Esophagus squamous epithelium (tissue), 5 donors: ENCODE data around the gene ABAT. TPM values are rescaled to one million over a fixed set of nuclear protein-coding genes. Genes with fewer than 3 reads are reported as not detected.

Source experiments
- DNase-seq: peaks from one replicate; lab custom pipeline; 2025; lab: John Stamatoyannopoulos, UW
- H3K27ac ChIP-seq, 4 donors: fragments of 200-600 bp; sonication (generic); one replicate each; pipeline ENCODE4 v1.5.1; 2016 to 2019; ENCODE audit warnings: mild to moderate bottlenecking in 1 of 4
- H3K27me3 ChIP-seq, 4 donors: fragments of 200-600 bp; sonication (generic); 1 replicate in 3 of 4; 2 replicates in 1 of 4; pipeline versions ENCODE4 v1.5.1 to v1.6.0; 2017 to 2021; ENCODE audit warnings: antibody characterized with exemption in 1 of 4
- H3K36me3 ChIP-seq, 3 donors: fragments of 200-600 bp; sonication (generic); one replicate each; pipeline ENCODE4 v1.5.1; 2016 to 2019
- H3K4me1 ChIP-seq, 3 donors: fragments of 200-600 bp; sonication (generic); one replicate each; pipeline ENCODE4 v1.5.1; 2017 to 2019
- H3K4me3 ChIP-seq, 4 donors: fragments of 200-600 bp; sonication (generic); 1 replicate in 3 of 4; 2 replicates in 1 of 4; pipeline ENCODE4 v1.5.1; 2016 to 2019; ENCODE audit warnings: mild to moderate bottlenecking in 2 of 4, moderate library complexity in 1 of 4
- H3K9me3 ChIP-seq, 3 donors: fragments of 200-600 bp; sonication (generic); one replicate each; pipeline ENCODE4 v1.5.1; 2016 to 2019
- CTCF ChIP-seq, 6 experiments: fragments of 450-650 bp in 4 of 6; fragments of 200-600 bp in 2 of 6; sonication (generic) in 2 of 6; IDR thresholded peaks; one replicate each; pipeline ENCODE4 v1.5.1; 2016 to 2019; ENCODE audit warnings: antibody characterized with exemption in 6 of 6, mild to moderate bottlenecking in 4 of 6, moderate library complexity in 4 of 6
- POLR2A ChIP-seq, 4 donors: fragments of 450-650 bp; IDR thresholded peaks; one replicate each; pipeline ENCODE4 v1.6.1; 2017; ENCODE audit warnings: antibody characterized with exemption in 4 of 4, mild to moderate bottlenecking in 4 of 4, moderate library complexity in 3 of 4
- WGBS, 2 donors: methylation state at CpG; one replicate each; pipeline ENCODE4 v1.1.5; 2018; 5-methylcytosine and 5-hydroxymethylcytosine counted together
- intact Hi-C: fragments of 100-400 bp; cut with DNase I; formaldehyde crosslinking; loops from one replicate; pipeline ENCODE4 v1.15.0; 2022
- total RNA-seq, 4 donors: library from RNA; depleted of rRNA; stranded (reverse); fragments of >200 nt; gene quantifications; one replicate each; pipeline ENCODE4 v1.1.0, GENCODE V29; 2016
- donor health status: DM: yes; HTN: yes; CAD: no.

Gene ABAT
- total RNA-seq, 4 donors from 2014 or later = 2.9 to 14.5 (median 9.1) TPM

GRCh38 chr16:8632675-8633182, 41.7 kb upstream of the ABAT start:
- TF ChIP-seq CTCF (IDR thresholded peaks at IDR 0.05) = no peak
- TF ChIP-seq POLR2A (IDR thresholded peaks at IDR 0.05) = peak in 1 of 4 donors; percentile 11
- intact Hi-C loops = no loop called here
- no peak for DNase-seq
- Histone ChIP-seq H3K27ac (peak overlapping the region in 2 of 4 donors; percentile 64 to 77), H3K4me3 (no peak overlapping the region), H3K27me3 (no peaks in the 10 kb centered on the region), H3K36me3 (peaks cover 34 to 100% (median 43%) of the 10 kb centered on the region in 3 donors), H3K4me1 (no peaks in the 10 kb centered on the region), H3K9me3 (no peaks in the 10 kb centered on the region)
- 86 to 92% methylated on average over 2 to 4 of the region's 5 CpGs for WGBS, 2 donors

- no peak for DNase-seq
- Histone ChIP-seq H3K4me1 (no peaks in the 10 kb centered on the region), H3K4me3 (no peak overlapping the region), H3K36me3 (peaks cover 22 to 100% (median 44%) of the 10 kb centered on the region in 3 donors), H3K27ac (no peak overlapping the region), H3K9me3 (no peaks in the 10 kb centered on the region), H3K27me3 (no peaks in the 10 kb centered on the region)
- intact Hi-C loops = no loop called here
- WGBS, 2 donors = 82 to 91% methylated on average over 12 to 16 of the region's 18 CpGs
- TF ChIP-seq POLR2A (IDR thresholded peaks at IDR 0.05) (no peak), CTCF (IDR thresholded peaks at IDR 0.05) (peak in 1 of 6 experiments; percentile 32)
Measured at GRCh38 chr16:8634991-8635736, 39.3 kb upstream of the ABAT start.

- 88 to 94% methylated on average over 9 to 11 of the region's 13 CpGs for WGBS, 2 donors
- H3K4me1 ChIP-seq = no peaks in the 10 kb centered on the region
- intact Hi-C loops = no loop called here
Measured at GRCh38 chr16:8639694-8640093, 34.7 kb upstream of the ABAT start.

GRCh38 chr16:8641671-8642070, 32.7 kb upstream of the ABAT start:
- intact Hi-C loops = no loop called here
- WGBS, 2 donors = 62 to 68% methylated on average over 4 of the region's 9 CpGs
- TF ChIP-seq CTCF (IDR thresholded peaks at IDR 0.05) (no peak), POLR2A (IDR thresholded peaks at IDR 0.05) (no peak)

More at GRCh38 chr16:8639694-8640093, 34.7 kb upstream of the ABAT start:
- H3K4me3 ChIP-seq = no peak overlapping the region
- DNase-seq = no peak
- H3K9me3 ChIP-seq = no peaks in the 10 kb centered on the region
- H3K27me3 ChIP-seq = no peaks in the 10 kb centered on the region
- TF ChIP-seq CTCF (IDR thresholded peaks at IDR 0.05) = no peak
- TF ChIP-seq POLR2A (IDR thresholded peaks at IDR 0.05) = no peak
- no peak overlapping the region for H3K27ac ChIP-seq
- H3K36me3 ChIP-seq = peaks cover 40 to 95% (median 62%) of the 10 kb centered on the region in 3 donors

GRCh38 chr16:8642146-8642545, 32.3 kb upstream of the ABAT start:
- no peak for TF ChIP-seq CTCF (IDR thresholded peaks at IDR 0.05)
- no peak for TF ChIP-seq POLR2A (IDR thresholded peaks at IDR 0.05)
- H3K27me3 ChIP-seq = no peaks in the 10 kb centered on the region
- intact Hi-C loops = no loop called here
- no peak overlapping the region for H3K27ac ChIP-seq
- H3K9me3 ChIP-seq = no peaks in the 10 kb centered on the region
- H3K36me3 ChIP-seq = peaks cover 42 to 94% (median 59%) of the 10 kb centered on the region in 3 donors
- no peak overlapping the region for H3K4me3 ChIP-seq
- DNase-seq = no peak
- 81 to 90% methylated on average over 16 of the region's 16 CpGs for WGBS, 2 donors
- H3K4me1 ChIP-seq = peaks cover 0 to 13% (median 0%) of the 10 kb centered on the region in 3 donors

More at GRCh38 chr16:8641671-8642070, 32.7 kb upstream of the ABAT start:
- Histone ChIP-seq H3K36me3 (peaks cover 38 to 94% (median 59%) of the 10 kb centered on the region in 3 donors), H3K9me3 (no peaks in the 10 kb centered on the region), H3K27me3 (no peaks in the 10 kb centered on the region), H3K4me1 (peaks cover 0 to 13% (median 0%) of the 10 kb centered on the region in 3 donors), H3K27ac (no peak overlapping the region), H3K4me3 (no peak overlapping the region)
- DNase-seq = no peak
